ENCODE measurements around the gene MACC1.

MACC1 gene

GRCh38 chr7:20113427-20114027, 103.7 kb downstream of the MACC1 start:
- DNase-seq (ENCODE audit: extremely low spot score): peak; percentile 15
- CTCF ChIA-PET: interaction anchor here (0.7 to 3.7 kb wide), 8 partner anchors 12 to 132 kb away, joined by 3 to 14 read pairs (median 3); no protein-coding TSS in a partner anchor
- POLR2A ChIA-PET: no interaction called here
- TF ChIP-seq CTCF (IDR thresholded peaks at IDR 0.05; ENCODE audit: control extremely low read depth, extremely low read depth, low read depth, missing control alignments): no peak

- no peak for DNase-seq (ENCODE audit: extremely low spot score)
- TF ChIP-seq CTCF (IDR thresholded peaks at IDR 0.05; ENCODE audit: control extremely low read depth, extremely low read depth, low read depth, missing control alignments): no peak
- CTCF ChIA-PET: interaction anchor here (0.7 to 3.7 kb wide), 9 partner anchors 10 to 198 kb away, joined by 3 to 14 read pairs (median 3); no protein-coding TSS in a partner anchor
- POLR2A ChIA-PET: no interaction called here
Measured at GRCh38 chr7:20112696-20113095, 104.5 kb downstream of the MACC1 start.

GRCh38 chr7:20111821-20112542, 105.2 kb downstream of the MACC1 start:
- DNase-seq (ENCODE audit: extremely low spot score): no peak
- CTCF ChIA-PET: interaction anchor here (0.8 to 3.7 kb wide), 4 partner anchors 61 to 199 kb away, joined by 3 to 14 read pairs (median 4); no protein-coding TSS in a partner anchor
- POLR2A ChIA-PET: no interaction called here
- no peak for TF ChIP-seq CTCF (IDR thresholded peaks at IDR 0.05; ENCODE audit: control extremely low read depth, extremely low read depth, low read depth, missing control alignments)

- POLR2A ChIA-PET: no interaction called here
- DNase-seq (ENCODE audit: extremely low spot score): no peak
- CTCF ChIA-PET: interaction anchor here (0.9 to 2.0 kb wide), 4 partner anchors 12 to 125 kb away, joined by 3 to 9 read pairs (median 3); no protein-coding TSS in a partner anchor
- TF ChIP-seq CTCF (IDR thresholded peaks at IDR 0.05; ENCODE audit: control extremely low read depth, extremely low read depth, low read depth, missing control alignments): no peak
Measured at GRCh38 chr7:20107582-20107981, 109.6 kb downstream of the MACC1 start.

- DNase-seq (ENCODE audit: extremely low spot score): no peak
- CTCF ChIA-PET: interaction anchor here (1.1 kb wide), 1 partner anchor 14 kb away, joined by 4 read pairs; no protein-coding TSS in a partner anchor
- POLR2A ChIA-PET: no interaction called here
- no peak for TF ChIP-seq CTCF (IDR thresholded peaks at IDR 0.05; ENCODE audit: control extremely low read depth, extremely low read depth, low read depth, missing control alignments)
Measured at GRCh38 chr7:20104696-20105095, 112.5 kb downstream of the MACC1 start.

GRCh38 chr7:20102982-20103381, 114.2 kb downstream of the MACC1 start:
- no peak for DNase-seq (ENCODE audit: extremely low spot score)

More at GRCh38 chr7:20102982-20103381, 114.2 kb downstream of the MACC1 start:
- no peak for TF ChIP-seq CTCF (IDR thresholded peaks at IDR 0.05; ENCODE audit: control extremely low read depth, extremely low read depth, low read depth, missing control alignments)
- ChIA-PET CTCF (interaction anchor here (1.3 kb wide), 1 partner anchor 10 kb away, joined by 3 read pairs; no protein-coding TSS in a partner anchor), POLR2A (no interaction called here)

Measured in GM10248 (cell line).